Adrenal gland (tissue), 12 donors: Measurements from ENCODE around the gene NUCKS1. TPM values are rescaled to one million over a fixed set of nuclear protein-coding genes. Genes with fewer than 3 reads are reported as not detected.
A peak's percentile ranks its signal among the peaks of the same experiment; 100 is the strongest.

Experiments
- DNase-seq, 7 donors: peaks; one replicate each; pipeline ENCODE4 v3.0.0-alpha.2; 2019 to 2020
- H3K27ac ChIP-seq, 5 donors: fragments of 200-600 bp; sonication (generic) in 4 of 5; 1 replicate in 3 of 5; 2 replicates in 2 of 5; pipeline versions ENCODE4 v1.5.1 to v1.8.0; 2016 to 2020; ENCODE audit warnings: mild to moderate bottlenecking in 1 of 5
- H3K27me3 ChIP-seq: fragments of 200-600 bp; 2 replicates; pipeline ENCODE4 v1.8.0; 2021
- H3K36me3 ChIP-seq, 2 donors: fragments of 200-600 bp; replicated peaks in 1 of 2; 1 replicate in 1 of 2; 2 replicates in 1 of 2; pipeline versions ENCODE4 v1.5.1 to v1.8.0; 2018 to 2022
- H3K4me1 ChIP-seq, 2 donors: fragments of 200-600 bp; replicated peaks in 1 of 2; 1 replicate in 1 of 2; 2 replicates in 1 of 2; pipeline versions ENCODE4 v1.5.1 to v1.8.0; 2018 to 2021
- H3K4me3 ChIP-seq, 4 donors: fragments of 200-600 bp; sonication (generic) in 3 of 4; one replicate each; pipeline ENCODE4 v1.5.1; 2016 to 2018
- H3K9me3 ChIP-seq, 3 donors: fragments of 200-600 bp; sonication (generic) in 1 of 3; replicated peaks in 1 of 3; 1 replicate in 2 of 3; 2 replicates in 1 of 3; pipeline versions ENCODE4 v1.5.1 to v1.8.0; 2016 to 2021
- POLR2A ChIP-seq, 2 donors: fragments of 450-650 bp; IDR thresholded peaks; one replicate each; pipeline ENCODE4 v1.6.1; 2017; ENCODE audit warnings: antibody characterized with exemption in 2 of 2, mild to moderate bottlenecking in 2 of 2, moderate library complexity in 1 of 2
- whole genome bisulfite sequencing, 4 donors: extraction: QIAGEN DNeasy Blood & Tissue Kit in 2 of 4; methylation state at CpG; one replicate each; pipeline versions ENCODE4 v1.1.5 to v1.1.7; 2013 to 2017; 5-methylcytosine and 5-hydroxymethylcytosine counted together
- intact Hi-C, 2 donors: fragments of 100-400 bp; cut with DNase I; formaldehyde crosslinking; loops; one replicate each; pipeline versions ENCODE4 v1.14.1 to v1.15.0; 2022 to 2023
- polyA plus RNA-seq, 3 donors: library from polyadenylated mRNA; stranded (reverse); fragments of 200-250 nt in 2 of 3; fragments of 350-450 nt in 1 of 3; fragmentation: Illumina TruSeq in 1 of 3; extraction: RNeasy Lipid Tissue Mini Kit (QIAGEN cat#74804) in 1 of 3; gene quantifications; one replicate each; pipeline ENCODE4 v1.2.3, GENCODE V29; 2013 to 2014
- total RNA-seq, 9 donors: library from RNA; depleted of rRNA in 4 of 9; stranded (reverse); fragments of >200 nt in 4 of 9; fragments of 120-200 nt in 1 of 9; fragmentation: NEBNext Ultra II Directional in 1 of 9; extraction: Animal tissue kit (Norgen Biotek cat#: 25700) in 1 of 9; gene quantifications; one replicate each; pipeline versions ENCODE4 v1.1.0 to v1.2.4, GENCODE V29; 2013 to 2023
- TF ChIP-seq, protein P1 (sequence below), 6 experiments: fragments of 450-650 bp in 4 of 6; fragments of 200-600 bp in 2 of 6; sonication (generic) in 1 of 6; IDR thresholded peaks; 1 replicate in 5 of 6; 2 replicates in 1 of 6; pipeline versions ENCODE4 v1.5.1 to v1.8.0; 2016 to 2021; ENCODE audit warnings: antibody characterized with exemption in 6 of 6, mild to moderate bottlenecking in 2 of 6, moderate library complexity in 1 of 6
- donor health status: healthy with polysubstance abuse.
- donor health status: Bipolar disorder and iron deficiency.
- donor health status: DM: yes; HTN: yes; CAD: no.
- donor health status: DM: no; HTN: no; CAD: no.
- donor health status: DM: no; HTN: no; CAD: no.
- donor health status: DM: yes; HTN: yes; CAD: no.

Gene NUCKS1
- total and polyA plus RNA-seq, 12 donors = 33.1 to 161 (median 122) TPM

DNA sequence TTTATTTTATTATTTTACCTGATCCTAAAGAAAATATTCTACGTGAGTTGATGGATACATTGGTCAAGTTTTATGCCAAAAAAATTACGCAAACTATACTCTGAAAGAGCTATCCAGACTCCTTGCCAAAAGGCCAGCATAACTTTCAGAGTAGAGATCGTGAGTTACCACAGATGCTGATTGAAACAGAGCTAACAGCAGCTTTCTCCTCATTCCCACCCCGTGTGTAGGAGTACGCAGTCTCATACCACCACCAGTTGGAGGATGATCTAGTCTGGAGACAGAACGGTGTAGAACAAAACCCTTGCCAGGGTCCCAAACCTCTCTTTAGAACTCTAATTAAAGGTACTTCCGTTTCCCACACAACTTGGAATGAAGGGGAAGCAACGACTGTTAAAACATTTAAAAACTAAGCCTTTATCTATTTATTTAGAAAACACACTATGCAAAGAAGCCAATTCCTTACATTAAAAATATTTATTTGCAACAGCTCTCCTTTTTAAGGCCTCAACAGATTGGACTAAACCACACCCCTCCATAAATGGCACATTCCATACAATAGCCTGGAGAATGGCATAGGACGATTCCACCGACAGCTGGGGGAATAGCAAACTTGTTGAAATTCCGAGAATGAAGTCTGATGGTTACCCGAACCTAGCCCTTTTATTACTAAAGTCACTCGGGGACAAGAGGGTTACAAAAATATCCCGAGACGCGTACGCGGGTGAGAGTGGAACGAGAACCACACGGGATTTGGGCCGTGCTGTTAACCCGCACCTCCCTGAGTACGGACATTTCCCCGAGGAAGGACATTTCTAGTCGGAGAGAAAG is 1.4 kb downstream of the NUCKS1 start:
- TF ChIP-seq, protein P1, sequence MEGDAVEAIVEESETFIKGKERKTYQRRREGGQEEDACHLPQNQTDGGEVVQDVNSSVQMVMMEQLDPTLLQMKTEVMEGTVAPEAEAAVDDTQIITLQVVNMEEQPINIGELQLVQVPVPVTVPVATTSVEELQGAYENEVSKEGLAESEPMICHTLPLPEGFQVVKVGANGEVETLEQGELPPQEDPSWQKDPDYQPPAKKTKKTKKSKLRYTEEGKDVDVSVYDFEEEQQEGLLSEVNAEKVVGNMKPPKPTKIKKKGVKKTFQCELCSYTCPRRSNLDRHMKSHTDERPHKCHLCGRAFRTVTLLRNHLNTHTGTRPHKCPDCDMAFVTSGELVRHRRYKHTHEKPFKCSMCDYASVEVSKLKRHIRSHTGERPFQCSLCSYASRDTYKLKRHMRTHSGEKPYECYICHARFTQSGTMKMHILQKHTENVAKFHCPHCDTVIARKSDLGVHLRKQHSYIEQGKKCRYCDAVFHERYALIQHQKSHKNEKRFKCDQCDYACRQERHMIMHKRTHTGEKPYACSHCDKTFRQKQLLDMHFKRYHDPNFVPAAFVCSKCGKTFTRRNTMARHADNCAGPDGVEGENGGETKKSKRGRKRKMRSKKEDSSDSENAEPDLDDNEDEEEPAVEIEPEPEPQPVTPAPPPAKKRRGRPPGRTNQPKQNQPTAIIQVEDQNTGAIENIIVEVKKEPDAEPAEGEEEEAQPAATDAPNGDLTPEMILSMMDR (IDR thresholded peaks at IDR 0.05) = no peak
- peak in 1 of 2 donors; percentile 51 for TF ChIP-seq POLR2A (IDR thresholded peaks at IDR 0.05)
- H3K4me3 ChIP-seq = peak overlapping the region in 3 of 4 donors; percentile 6 to 95 (median 41)
- peaks cover 17 to 29% of the 10 kb centered on the region in 2 donors for H3K4me1 ChIP-seq
- WGBS, 4 donors = 1 to 2% (median 1%) methylated on average over 14 to 25 of the region's 25 CpGs
- intact Hi-C loops = no loop called here
- peak in 6 of 7 donors; percentile 34 to 87 (median 44) for DNase-seq
- peak overlapping the region; percentile 48 to 100 (median 95) for H3K27ac ChIP-seq
- H3K27me3 ChIP-seq = no peaks in the 10 kb centered on the region
- no peaks in the 10 kb centered on the region for H3K36me3 ChIP-seq
- H3K9me3 ChIP-seq = no peaks in the 10 kb centered on the region

DNA sequence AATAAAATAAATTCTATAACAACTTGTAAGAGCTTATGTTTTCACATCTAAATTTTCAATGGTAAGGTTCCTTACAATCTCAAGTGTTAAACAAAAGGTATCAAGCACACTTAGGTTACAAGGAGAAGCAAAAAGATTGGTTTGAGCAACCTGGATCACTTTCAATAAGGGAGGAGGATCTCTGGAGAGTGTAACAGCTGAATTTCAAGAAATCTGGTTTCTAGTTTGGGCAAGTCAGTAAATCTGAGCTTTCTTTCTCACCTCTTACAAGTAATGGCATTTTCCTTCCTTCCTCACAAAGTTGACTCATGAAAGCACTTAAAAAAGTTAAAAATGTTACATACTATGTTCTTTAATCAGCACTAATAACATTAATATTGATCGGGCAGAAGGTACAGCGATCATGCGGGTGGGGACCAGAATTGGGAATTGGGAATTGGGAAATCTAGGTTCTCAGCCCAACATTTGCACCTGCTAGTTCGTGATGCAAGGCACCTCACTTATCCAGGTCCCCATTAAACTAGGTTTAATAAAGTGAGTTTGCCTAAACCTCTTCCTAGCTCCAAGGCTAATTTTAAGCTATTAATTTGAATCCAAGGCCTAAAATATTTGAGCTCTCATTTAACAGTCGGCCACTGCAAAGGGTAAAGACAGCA is 3.1 kb downstream of the NUCKS1 start:
- H3K9me3 ChIP-seq = no peaks in the 10 kb centered on the region
- WGBS, 4 donors = 61 to 71% (median 69%) methylated on average over 5 of the region's 5 CpGs
- DNase-seq = no peak
- TF ChIP-seq, protein P1 (IDR thresholded peaks at IDR 0.05) = no peak
- TF ChIP-seq POLR2A (IDR thresholded peaks at IDR 0.05) = no peak
- peaks cover 23 to 46% of the 10 kb centered on the region in 2 donors for H3K4me1 ChIP-seq
- no peaks in the 10 kb centered on the region for H3K36me3 ChIP-seq
- intact Hi-C loops = no loop called here
- H3K27ac ChIP-seq = peak overlapping the region in 1 of 5 donors; percentile 95
- H3K27me3 ChIP-seq = no peaks in the 10 kb centered on the region
- peak overlapping the region in 1 of 4 donors; percentile 95 for H3K4me3 ChIP-seq

DNA sequence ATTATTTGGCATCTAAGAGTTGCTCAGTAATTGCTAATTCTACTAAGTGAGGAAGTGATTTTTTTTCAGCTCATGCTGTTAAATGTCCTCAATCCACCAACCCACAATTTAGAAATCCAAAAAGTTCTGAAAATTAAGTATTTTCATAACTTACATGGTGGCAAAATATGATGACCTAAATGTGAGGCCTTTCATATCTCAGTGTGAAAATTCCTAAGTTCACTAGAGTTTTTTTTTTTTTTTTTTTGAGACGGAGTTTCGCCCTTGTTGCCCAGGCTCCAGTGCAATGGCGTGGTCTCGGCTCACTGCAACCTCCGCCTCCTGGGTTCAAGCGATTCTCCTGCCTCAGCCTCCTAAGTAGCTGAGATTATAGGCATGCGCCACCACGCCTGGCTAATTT is 5.6 kb downstream of the NUCKS1 start:
- no peak overlapping the region for H3K4me3 ChIP-seq
- peaks cover 23 to 56% of the 10 kb centered on the region in 2 donors for H3K4me1 ChIP-seq
- H3K36me3 ChIP-seq = no peaks in the 10 kb centered on the region
- TF ChIP-seq, protein P1 (IDR thresholded peaks at IDR 0.05) = no peak
- TF ChIP-seq POLR2A (IDR thresholded peaks at IDR 0.05) = no peak
- no peaks in the 10 kb centered on the region for H3K9me3 ChIP-seq
- 96 to 100% (median 97%) methylated on average over 6 to 8 of the region's 8 CpGs for WGBS, 4 donors
- H3K27me3 ChIP-seq = no peaks in the 10 kb centered on the region
- no peak overlapping the region for H3K27ac ChIP-seq
- intact Hi-C loops = no loop called here
- DNase-seq = no peak

DNA sequence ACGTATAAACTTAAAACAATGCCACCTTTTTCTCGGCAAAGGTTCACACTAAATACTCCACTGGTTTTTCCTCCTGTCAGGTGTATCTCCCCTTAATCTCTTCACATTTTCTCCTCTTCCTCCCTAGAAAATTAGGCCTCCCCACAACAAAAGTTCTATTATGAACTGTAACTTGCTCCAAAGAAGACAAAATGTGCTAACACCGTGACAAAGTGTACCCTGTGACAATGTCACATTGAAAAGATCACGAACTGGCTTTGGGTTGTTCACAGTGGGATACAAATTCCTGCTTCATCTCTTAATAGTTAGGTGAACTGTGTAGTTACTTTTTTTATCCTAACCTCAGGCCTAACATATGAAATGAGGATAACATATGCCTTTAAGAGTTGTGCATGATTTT is 6.0 kb downstream of the NUCKS1 start:
- WGBS, 4 donors = 63 to 83% (median 67%) methylated on average over 4 of the region's 4 CpGs
- Histone ChIP-seq H3K4me1 (peaks cover 23 to 57% of the 10 kb centered on the region in 2 donors), H3K36me3 (no peaks in the 10 kb centered on the region), H3K27ac (no peak overlapping the region), H3K9me3 (no peaks in the 10 kb centered on the region), H3K4me3 (no peak overlapping the region), H3K27me3 (no peaks in the 10 kb centered on the region)
- no peak for DNase-seq
- TF ChIP-seq, protein P1 (IDR thresholded peaks at IDR 0.05) = no peak
- TF ChIP-seq POLR2A (IDR thresholded peaks at IDR 0.05) = no peak
- intact Hi-C loops = no loop called here
